Embryonic facial prominence (tissue), 1 donor: ENCODE data around the gene DDX1.

ENCODE experiments used
- DNase-seq: peaks from one replicate; pipeline ENCODE4 v3.0.0-alpha.2; 2016; ENCODE audit errors: extremely low spot score

DDX1 gene

GRCh38 chr2:15562354-15563031, 29.2 kb upstream of the DDX1 start:
- no peak for DNase-seq

- DNase-seq: no peak
These were observed 28.2 kb upstream of the DDX1 start for GRCh38 chr2:15563227-15564100.

DNA sequence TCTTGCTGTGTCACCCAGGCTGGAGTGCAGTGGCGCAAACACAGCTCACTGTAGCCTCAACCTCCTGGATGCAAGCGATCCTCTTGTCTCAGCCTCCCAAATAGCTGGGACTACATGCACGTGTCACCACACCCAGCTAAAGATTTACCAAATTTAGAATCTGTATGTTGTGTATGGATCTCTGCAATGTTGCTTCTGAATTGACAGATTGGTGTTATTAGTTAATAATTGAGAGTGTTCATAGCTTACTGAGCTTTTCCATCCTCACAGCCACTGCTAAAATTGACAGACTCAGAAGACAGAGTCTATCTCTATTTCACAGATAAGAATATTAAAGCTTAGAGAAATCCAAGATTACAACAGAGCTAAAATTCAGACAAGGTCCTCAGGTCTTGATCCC, 26.3 kb upstream of the DDX1 start:
- DNase-seq: no peak

- no peak for DNase-seq
These were observed 25.5 kb upstream of the DDX1 start for GRCh38 chr2:15565994-15566671.

DNA sequence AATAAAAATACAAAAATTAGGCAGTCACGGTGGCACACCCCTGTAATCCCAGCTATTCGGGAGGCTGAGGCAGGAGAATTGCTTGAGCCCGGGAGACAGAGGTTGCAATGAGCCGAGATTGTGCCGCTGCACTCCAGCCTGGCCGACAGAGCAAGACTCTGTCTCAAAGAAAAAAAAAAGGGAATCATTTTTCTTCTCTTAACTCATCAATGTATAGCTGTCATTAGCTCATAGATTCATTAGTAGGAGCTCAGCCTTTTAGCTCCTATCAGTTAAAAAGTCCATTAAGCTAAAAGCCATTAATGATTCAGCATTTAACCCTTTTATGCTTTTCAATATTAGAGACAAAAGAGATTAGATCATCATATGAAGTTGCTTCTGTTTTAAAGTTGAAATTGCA, 24.8 kb upstream of the DDX1 start:
- DNase-seq: no peak

GRCh38 chr2:15568874-15569273, 22.8 kb upstream of the DDX1 start:
- no peak for DNase-seq

DNA sequence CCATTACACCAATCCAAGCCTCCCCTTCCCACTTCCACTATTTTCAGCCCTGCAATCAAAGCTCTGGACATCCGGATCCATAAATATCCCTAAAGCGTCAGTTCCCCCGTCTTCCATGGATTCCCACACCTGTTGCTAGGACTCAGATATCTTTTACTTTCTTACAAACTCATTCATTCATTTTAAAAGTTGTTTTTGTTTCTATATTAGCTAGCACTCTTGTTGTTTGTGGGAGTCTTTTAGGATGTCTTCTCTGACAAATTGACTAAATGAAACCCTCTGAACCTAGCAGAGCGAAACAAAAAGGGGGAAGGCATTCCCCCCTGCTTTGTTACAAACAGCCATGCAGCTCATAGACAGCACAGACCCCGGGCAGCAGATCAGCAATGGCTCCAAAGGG, 21.6 kb upstream of the DDX1 start:
- DNase-seq: no peak

DNA sequence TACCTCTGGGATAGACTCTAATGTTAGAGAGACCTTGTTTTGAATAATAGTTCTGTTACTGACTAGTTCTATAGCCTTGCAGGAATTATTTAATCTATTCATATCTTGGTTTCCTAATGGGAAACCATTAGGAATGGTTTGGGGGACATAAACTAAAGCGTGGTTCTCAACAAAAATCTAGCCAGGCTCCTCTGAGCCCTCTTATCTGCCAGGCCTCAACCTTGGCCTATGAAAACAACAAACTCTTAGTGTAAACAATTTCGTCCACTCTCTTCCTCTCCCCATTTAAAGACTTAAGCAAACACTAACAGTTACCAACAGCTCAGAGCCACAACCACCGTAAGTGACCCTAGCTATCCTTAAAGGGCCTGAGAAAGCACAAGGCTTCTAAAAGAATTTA, 19.9 kb upstream of the DDX1 start:
- no peak for DNase-seq

DNA sequence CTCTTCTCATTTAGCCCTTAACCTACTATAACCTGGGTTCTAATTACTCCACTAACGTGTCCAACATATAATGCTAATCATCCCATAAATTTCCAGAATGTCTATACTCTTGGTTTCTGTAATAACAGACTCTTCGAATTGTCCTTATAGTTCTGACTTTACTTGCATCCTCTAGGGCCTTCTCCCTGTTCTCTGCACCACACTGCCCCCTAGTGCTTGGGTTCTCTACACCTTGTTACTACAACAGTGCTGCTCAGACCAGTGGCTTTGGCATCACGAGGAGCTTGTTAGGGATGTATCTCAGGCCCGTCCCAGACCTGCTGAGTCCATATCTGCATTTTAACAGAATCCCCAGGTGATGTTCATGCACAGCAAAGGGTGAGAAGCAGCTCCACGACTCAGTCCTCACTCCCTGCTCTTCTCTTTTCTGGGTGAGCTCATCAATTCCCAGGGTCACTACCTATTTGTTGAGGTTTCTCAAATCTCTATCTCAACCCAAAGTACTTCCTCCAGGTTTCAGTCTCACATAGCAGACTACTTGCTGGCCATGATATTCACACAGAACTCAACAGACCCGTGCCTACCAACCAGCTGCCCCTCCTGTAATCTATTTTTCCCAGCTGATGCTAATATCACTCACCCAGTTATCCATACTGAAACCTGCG, 14.5 kb upstream of the DDX1 start:
- no peak for DNase-seq

DNA sequence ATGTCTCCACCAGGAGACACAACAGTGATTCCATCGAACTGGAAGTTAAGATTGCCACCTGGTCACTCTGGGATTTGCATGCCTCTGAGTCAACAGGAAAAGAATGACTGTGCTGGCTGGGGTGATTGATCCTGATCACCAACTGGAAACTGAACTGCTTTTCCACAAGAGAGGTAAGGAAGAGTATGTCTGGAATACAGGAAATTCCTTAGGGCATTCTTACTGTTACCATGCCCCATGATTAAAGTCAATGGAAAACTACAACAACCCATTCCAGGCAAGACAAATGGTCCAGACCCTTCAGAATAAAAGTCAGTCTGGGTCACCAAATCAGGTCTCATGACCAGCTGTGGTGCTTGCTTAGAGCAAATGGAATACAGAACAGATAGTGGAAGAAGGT, 12.0 kb upstream of the DDX1 start:
- DNase-seq: no peak

GRCh38 chr2:15580451-15580850, 11.2 kb upstream of the DDX1 start:
- no peak for DNase-seq

- DNase-seq: no peak
These were observed 8.8 kb upstream of the DDX1 start for GRCh38 chr2:15582710-15583357.

- DNase-seq: no peak
These were observed 7.8 kb upstream of the DDX1 start for GRCh38 chr2:15583826-15584225.

- DNase-seq: no peak
These were observed 7.4 kb upstream of the DDX1 start for GRCh38 chr2:15584316-15584715.

GRCh38 chr2:15584767-15585469, 6.8 kb upstream of the DDX1 start:
- no peak for DNase-seq

DNA sequence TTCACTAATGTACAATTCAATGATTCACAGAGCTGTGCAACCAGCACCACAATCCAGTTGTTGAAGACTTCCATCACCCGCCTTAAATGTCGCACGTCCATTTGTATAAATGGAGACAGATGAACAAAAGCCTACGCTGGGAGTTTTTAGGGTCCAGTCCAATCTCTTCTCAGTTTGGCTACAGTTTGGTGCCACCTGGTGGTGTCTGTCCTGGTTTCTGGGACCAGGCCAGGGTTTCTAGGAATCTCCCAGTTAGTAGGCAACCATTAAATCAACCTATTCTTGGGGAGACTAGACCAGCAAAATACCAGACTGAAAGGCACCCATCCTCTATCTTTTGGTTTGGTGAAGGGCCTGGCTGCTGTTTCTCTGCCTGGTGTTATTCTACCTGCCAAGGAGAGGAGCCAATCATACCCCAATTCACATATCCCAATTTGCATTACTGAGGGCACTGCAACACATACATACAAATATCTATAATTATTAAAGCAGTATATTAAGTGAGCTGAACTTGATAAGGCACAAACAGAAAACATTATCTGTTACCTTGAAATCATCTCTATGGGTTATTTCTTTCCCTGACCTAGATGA, 3.2 kb upstream of the DDX1 start:
- DNase-seq: peak; percentile 18

- no peak for DNase-seq
These were observed 336 bp upstream of the DDX1 start for GRCh38 chr2:15591373-15591691.

GRCh38 chr2:15593327-15593705, 1.6 kb downstream of the DDX1 start:
- no peak for DNase-seq

DNA sequence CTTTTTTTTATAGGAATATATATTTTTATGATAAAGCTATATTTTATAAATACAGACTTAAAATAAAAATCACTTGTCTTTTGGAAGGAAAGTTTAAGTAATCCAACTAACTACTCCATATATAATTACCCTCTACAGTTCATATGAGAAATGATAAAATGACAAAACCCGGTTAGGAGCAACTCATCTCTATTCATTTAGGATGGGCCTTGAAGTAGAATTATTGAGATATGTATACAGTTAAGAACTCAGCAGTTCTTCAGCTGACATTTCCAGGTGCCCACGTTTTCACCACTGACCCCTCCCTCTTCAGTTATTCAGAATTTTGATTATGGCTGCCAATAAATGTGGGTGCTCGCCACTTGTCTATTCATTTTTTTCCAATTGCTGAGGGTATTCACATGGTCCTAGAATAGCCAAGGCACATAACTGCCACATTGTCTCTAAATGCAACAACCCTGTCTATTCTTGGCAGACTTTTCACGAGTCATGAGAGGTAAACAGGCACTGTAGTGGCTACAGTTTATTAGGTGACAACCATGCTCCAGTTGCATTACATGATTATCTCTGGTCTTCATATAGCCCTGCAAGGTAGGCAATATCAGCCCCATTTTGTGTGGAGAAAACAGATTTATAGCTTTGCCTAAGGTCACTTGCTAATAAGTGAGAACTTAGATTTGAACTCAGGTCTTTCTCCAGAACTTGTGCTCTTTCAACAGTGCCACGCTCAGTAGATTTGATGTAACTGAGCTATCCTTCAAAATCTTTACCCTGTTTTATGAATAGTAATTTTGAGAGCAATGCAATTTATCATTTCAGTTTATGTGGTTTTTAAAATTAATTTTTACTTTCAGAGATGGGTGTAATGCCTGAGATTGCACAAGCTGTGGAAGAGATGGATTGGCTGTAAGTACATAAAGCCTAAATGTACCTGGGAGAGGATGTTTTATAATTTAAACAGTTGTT, 2.9 kb downstream of the DDX1 start:
- no peak for DNase-seq
